SH-SY5Y (cell line): Measurements from ENCODE around the gene NSUN2.

Experiments
- GATA2 ChIP-seq: IDR thresholded peaks from 2 replicates; pipeline ENCODE4 v1.6.1; 2011; ENCODE audit warnings: mild to moderate bottlenecking, low read depth, low read length
- GATA3 ChIP-seq: IDR thresholded peaks from 2 replicates; pipeline ENCODE4 v1.6.1; 2011; ENCODE audit warnings: low read depth, mild to moderate bottlenecking, low read length, moderate library complexity

GRCh38 chr5:6637590-6637989 is 4.7 kb upstream of the NSUN2 start:
- TF ChIP-seq GATA3 = no peak
- TF ChIP-seq GATA2 = no peak
